Skin epidermis (tissue), 12 donors: Measurements from ENCODE around the gene SELE.
"Not testable (repeated sequence)": the region's sequence is repeated elsewhere in the genome, so short reads cannot be mapped to it uniquely, and the experiment has no call there.

Experiments
- H3K27ac ChIP-seq, 21 experiments: fragments of 200-600 bp; sonication (generic) in 11 of 21; one replicate each; pipeline ENCODE4 v1.5.0; 2020; ENCODE audit warnings: mild to moderate bottlenecking in 3 of 21, inconsistent platforms in 2 of 21, moderate library complexity in 2 of 21
- H3K4me3 ChIP-seq, 7 experiments: fragments of 200-600 bp; sonication (generic) in 2 of 7; one replicate each; pipeline ENCODE4 v1.5.0; 2020; ENCODE audit warnings: inconsistent platforms in 2 of 7, mild to moderate bottlenecking in 2 of 7, moderate library complexity in 1 of 7

Gene SELE

GRCh38 chr1:169725930-169726329, 7.9 kb downstream of the SELE start:
- H3K4me3 ChIP-seq = no peak overlapping the region
- H3K27ac ChIP-seq = no peak overlapping the region

- H3K4me3 ChIP-seq = no peak overlapping the region
- H3K27ac ChIP-seq = no peak overlapping the region
Observed at GRCh38 chr1:169724168-169724567, 9.7 kb downstream of the SELE start.

GRCh38 chr1:169723763-169724162, 10.1 kb downstream of the SELE start:
- H3K27ac ChIP-seq = no peak overlapping the region
- no peak overlapping the region for H3K4me3 ChIP-seq

GRCh38 chr1:169722779-169723178, 11.1 kb downstream of the SELE start:
- H3K27ac ChIP-seq = no peak overlapping the region
- H3K4me3 ChIP-seq = no peak overlapping the region

- not testable (repeated sequence) for H3K4me3 ChIP-seq, H3K27ac ChIP-seq
Observed at GRCh38 chr1:169715100-169715499, 18.8 kb downstream of the SELE start.

GRCh38 chr1:169713090-169713489, 20.8 kb downstream of the SELE start:
- not testable (repeated sequence) for H3K4me3 ChIP-seq, H3K27ac ChIP-seq

GRCh38 chr1:169712309-169712631, 21.6 kb downstream of the SELE start:
- Histone ChIP-seq H3K27ac (peak overlapping the region in 1 of 21 experiments; percentile 88), H3K4me3 (no peak overlapping the region)

- Histone ChIP-seq H3K4me3 (peak within 1 kb of the TSS in 5 of 7 experiments; percentile 2 to 14 (median 2)), H3K27ac (peak within 1 kb of the TSS in 9 of 21 experiments; percentile 30 to 88 (median 59))
Observed at GRCh38 chr1:169711469-169712308, 22.2 kb downstream of the SELE start, which contains the start of gene SELL. Gene SELL, minus strand, starts transcription at chr1:169711620. Its CDS starts 122 bp downstream, at chr1:169711498.

- Histone ChIP-seq H3K4me3 (peak overlapping the region in 1 of 7 experiments; percentile 14), H3K27ac (peak overlapping the region in 10 of 21 experiments; percentile 10 to 88 (median 56))
Observed at GRCh38 chr1:169708647-169709046, 25.2 kb downstream of the SELE start.

GRCh38 chr1:169707912-169708604, 25.8 kb downstream of the SELE start:
- Histone ChIP-seq H3K4me3 (peak overlapping the region in 1 of 7 experiments; percentile 14), H3K27ac (peak overlapping the region in 10 of 21 experiments; percentile 10 to 88 (median 56))

GRCh38 chr1:169704797-169705196, 29.1 kb downstream of the SELE start:
- no peak overlapping the region for H3K4me3 ChIP-seq
- H3K27ac ChIP-seq = peak overlapping the region in 1 of 21 experiments; percentile 62

- Histone ChIP-seq H3K27ac (peak overlapping the region in 4 of 21 experiments; percentile 13 to 73 (median 29)), H3K4me3 (no peak overlapping the region)
Observed at GRCh38 chr1:169701261-169702005, 32.4 kb downstream of the SELE start.

- peak overlapping the region in 4 of 21 experiments; percentile 22 to 74 (median 46) for H3K27ac ChIP-seq
- H3K4me3 ChIP-seq = no peak overlapping the region
Observed at GRCh38 chr1:169699707-169700106, 34.2 kb downstream of the SELE start.

- H3K4me3 ChIP-seq = no peak overlapping the region
- peak overlapping the region in 5 of 21 experiments; percentile 19 to 74 (median 41) for H3K27ac ChIP-seq
Observed at GRCh38 chr1:169698976-169699375, 34.9 kb downstream of the SELE start.

GRCh38 chr1:169697755-169698154, 36.1 kb downstream of the SELE start:
- Histone ChIP-seq H3K4me3 (no peak overlapping the region), H3K27ac (peak overlapping the region in 3 of 21 experiments; percentile 16 to 74 (median 50))

- Histone ChIP-seq H3K4me3 (no peak overlapping the region), H3K27ac (peak overlapping the region in 5 of 21 experiments; percentile 2 to 74 (median 17))
Observed at GRCh38 chr1:169696273-169697100, 37.4 kb downstream of the SELE start.

GRCh38 chr1:169694304-169695075, 39.4 kb downstream of the SELE start:
- peak overlapping the region in 7 of 21 experiments; percentile 37 to 74 (median 66) for H3K27ac ChIP-seq
- H3K4me3 ChIP-seq = no peak overlapping the region

GRCh38 chr1:169692756-169693460, 41.0 kb downstream of the SELE start:
- H3K27ac ChIP-seq = peak overlapping the region in 8 of 21 experiments; percentile 0 to 85 (median 70)

More at GRCh38 chr1:169692756-169693460, 41.0 kb downstream of the SELE start:
- H3K4me3 ChIP-seq = no peak overlapping the region
